GM18517 (cell line): Measurements from ENCODE around the gene TDRD3.
"Not testable (repeated sequence)": the region's sequence is repeated elsewhere in the genome, so short reads cannot be mapped to it uniquely, and the experiment has no call there.

Experiments used
- ATAC-seq: cut with Tn5 transposase; IDR thresholded peaks from one replicate; pipeline ENCODE4 v1.9.1; 2021; ENCODE audit warnings: mild to moderate bottlenecking, moderate library complexity; ENCODE audit not compliant: unreplicated experiment

The TDRD3 gene

DNA sequence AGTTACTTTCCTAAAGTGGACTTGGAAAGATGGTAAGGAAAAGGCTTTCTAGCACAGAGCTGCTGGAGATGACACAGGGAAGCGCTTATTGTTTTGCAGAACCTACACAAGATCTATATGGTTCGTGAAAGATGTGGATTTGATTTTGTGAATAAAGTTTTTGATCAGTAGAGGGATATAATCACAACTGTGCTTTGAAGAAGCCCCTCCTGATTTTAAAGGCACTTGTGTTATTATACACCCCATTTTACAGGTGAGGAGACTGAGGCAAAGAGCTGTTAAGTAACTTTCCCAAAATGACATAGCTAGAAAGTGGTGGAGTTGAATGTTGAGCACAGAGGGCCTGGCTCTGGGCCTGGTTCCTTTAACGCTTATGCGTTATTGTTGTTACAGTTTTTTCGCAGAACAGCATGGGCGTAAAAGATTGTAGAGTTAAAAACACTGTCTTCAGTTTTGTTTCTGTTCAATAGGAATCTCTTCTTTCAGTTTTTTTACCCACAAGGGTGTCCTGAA, 1.4 kb downstream of the TDRD3 start:
- no peak for ATAC-seq

DNA sequence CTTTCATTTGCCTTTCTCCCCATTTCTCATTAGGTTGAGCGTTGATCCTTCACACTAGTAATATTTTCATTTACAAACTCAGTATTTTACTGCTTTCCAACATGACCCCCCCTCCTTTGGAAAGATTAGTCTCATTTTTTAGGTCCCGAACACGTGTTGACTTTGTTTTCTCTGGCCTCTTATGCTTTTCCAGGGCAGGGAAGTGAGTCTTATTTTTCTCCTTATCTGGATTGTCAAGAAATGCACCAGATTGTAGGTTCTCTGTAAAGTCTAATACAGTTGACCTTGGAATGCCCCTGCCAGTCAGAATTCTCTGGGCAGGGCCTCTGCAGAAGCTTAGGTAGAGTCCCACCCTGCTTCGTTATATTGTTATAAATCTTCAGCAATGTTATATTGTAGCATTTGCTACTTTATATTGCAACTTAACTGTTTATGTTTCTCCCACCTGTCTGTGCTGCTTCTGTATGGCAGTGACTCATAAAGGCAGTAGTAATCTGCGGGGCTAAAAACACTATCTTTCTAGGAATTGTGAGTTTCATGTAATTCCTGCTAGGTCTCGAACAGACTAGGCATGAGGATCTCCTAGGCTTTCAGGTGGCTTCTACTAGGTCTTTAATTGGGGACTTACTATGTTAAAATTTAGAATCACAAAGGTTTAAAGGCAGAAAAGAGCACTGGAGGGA, 2.0 kb downstream of the TDRD3 start:
- no peak for ATAC-seq

DNA sequence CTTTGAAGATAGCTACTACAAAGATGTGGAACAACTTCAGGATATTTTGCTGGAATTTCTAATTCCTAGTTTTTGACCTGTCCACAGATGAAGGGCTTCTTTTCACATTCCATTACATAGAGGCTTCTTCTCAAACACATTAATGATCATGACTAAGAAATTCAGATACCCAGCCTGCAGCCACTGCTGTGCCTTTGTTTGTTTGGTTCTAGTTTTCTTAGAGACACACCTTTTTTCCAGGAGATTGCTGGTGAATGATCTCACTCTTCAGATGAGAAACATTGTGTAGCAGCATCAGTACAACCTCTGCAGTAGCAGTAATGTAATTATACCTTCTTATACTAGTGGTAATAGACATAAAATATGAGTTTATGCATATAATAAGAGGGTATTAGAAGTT, 5.0 kb downstream of the TDRD3 start:
- ATAC-seq = no peak

DNA sequence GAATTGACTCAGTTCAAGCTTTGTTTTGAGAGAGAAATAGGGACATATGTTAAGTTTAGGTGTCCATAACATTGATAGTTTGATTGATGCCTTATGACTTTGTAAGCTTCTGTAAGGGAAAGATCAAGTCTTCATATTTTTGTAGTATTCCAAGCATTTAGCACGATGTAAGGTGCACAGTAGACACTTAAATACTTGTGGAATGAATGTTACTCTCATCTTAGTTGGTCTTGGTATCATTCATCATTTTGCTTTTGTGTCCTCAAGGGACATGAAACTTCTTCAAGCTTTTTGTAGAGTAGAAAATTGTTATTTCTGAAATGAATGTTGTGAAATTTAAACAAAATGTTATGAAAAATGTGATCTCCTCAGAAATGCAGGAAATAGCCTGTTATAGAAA, 10.1 kb downstream of the TDRD3 start:
- ATAC-seq = no peak

DNA sequence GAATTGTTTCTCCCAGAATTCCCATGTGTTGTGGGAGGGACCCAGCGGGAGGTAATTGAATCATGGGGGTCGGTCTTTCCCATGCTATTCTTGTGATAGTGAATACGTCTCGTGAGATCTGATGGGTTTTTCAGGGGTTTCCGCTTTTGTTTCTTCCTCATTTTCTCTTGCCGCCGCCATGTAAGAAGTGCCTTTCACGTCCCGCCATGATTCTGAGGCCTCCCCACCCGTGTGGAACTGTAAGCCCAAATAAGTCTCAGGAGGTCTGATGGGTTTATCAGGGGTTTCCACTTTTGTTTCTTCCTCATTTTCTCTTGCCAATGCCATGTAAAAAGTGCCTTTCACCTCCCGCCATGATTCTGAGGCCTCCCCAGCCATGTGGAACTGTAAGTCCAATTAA, 10.8 kb downstream of the TDRD3 start:
- not testable (repeated sequence) for ATAC-seq

DNA sequence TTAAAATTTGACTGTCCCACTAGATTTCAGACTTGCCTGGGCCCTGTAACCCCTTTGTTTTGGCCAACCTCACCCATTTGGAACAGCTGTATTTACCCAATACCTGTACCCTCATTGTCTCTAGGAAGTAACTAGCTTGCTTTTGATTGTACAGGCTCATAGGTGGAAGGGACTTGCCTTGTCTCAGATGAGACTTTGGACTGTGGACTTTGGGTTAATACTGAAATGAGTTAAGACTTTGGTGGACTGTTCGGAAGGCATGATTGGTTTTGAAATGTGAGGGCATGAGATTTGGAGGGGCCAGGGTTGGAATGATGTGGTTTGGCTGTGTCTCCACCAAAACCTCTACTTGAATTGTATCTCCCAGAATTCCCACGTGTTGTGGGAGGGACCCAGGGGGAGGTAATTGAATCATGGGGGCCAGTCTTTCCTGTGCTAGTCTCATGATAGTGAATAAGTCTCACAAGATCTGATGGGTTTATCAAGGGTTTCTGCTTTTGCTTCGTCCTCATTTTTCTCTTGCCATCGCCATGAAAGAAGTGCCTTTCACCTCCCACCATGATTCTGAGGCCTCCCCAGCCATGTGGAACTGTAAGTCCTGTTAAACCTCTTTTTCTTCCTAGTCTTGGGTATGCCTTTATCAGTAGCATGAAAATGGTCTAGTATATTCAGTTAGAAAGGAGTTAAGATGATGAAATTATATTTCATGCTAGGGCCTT, 12.7 kb downstream of the TDRD3 start:
- ATAC-seq = not testable (repeated sequence)

DNA sequence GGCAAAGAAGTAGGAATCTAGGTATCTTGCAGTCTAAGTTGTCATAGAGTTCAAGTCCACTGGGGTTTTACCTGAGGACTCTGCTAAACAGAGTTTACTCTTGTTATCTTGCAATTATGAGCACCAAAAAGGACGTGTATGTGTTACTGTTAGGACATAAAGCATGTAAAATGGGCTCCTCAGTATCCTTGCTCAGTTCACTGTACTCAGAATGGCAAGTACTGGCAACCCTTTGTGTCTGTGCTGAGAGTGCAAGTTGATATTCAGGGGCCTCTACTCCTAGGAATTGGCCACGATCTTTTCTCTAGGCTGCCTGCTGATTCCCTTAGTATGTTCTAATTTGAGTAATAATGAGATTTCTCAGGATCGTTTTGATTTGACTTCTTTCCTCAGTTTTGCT, 13.3 kb downstream of the TDRD3 start:
- no peak for ATAC-seq

DNA sequence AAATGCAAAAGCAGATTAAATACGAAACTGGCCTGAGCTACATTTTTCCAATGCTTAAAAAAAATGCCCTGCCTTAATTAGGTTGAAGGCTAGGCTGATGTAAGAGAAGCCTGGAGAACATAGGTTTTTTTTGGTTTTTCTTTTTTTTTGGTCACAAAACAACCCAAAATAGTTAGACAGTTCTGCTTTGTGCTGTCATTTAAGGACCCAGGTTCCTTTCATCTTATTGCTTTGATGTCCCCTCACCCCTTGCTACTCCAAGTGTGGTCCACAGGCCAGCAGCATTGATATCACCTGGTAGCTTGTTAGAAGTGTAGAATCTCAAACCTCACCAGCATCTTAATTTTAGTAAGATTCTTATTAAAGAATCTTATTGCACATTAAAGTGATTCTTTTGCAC, 14.4 kb downstream of the TDRD3 start:
- no peak for ATAC-seq

DNA sequence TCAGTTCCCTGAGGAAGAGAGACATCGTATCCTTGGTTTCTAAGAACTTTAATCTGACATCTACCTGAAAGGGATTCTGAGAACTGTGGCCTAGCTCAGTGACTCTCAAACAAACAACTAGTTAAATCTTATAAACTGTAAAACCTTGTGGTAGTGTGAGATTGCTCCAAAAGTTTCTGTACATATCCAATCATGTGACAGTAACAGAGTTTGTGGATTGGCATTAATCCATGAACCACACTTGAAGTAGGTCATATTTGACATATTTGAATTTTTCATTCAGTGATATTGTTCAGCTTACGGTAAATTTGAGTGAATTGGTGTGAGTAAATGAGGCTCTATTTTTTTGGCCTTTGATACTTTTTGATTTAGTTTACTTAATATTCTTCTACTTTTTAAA, 15.0 kb downstream of the TDRD3 start:
- ATAC-seq = no peak

DNA sequence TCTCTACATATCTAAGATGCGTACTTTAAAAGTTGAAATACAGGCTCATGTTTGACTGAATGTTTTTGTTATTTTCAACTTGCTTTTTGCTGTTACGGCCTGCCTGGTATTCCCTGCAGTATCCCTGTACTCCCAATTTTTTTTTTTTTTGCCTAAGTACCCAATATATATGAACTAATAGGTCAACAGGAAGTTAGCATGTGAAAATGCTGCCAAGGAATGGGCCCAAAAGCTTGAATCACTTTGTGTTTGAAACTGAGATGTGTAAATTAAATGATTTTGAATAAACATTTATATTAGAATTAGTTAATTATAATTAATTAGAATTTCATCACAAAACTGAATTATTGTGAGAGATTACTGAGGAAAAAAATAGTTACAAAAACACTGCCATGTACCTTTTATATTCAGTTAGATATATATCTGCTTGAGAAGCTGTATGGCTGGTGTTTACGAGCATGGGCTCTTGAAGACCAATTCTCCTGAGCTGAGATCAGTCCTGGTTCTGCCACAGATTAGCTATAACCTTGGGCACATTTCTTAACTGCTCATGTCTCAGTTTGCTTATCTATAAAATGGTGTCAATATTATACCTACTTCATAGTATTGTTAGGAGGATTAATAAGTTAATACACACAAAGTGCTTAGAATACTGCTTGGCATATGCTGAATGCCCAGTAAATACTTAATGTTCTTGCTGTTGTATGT, 16.0 kb downstream of the TDRD3 start:
- no peak for ATAC-seq

DNA sequence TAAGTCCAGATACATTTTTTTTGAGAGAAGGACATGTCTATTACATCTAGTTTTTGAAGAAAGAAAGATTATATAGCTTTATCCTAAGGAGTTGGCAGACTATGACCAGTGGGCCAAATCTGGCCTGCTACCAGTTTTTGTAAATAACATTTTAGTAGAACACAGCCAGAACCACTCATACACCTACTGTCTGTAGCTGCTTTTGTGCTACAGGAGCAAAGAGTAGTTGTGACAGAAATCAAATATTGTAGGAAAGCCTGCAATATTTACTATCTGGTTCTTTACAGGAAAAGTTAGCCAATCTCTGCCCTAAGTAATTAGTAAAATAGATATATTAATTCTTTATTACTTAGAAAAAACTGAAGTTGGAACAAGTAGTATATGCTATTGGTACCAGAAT, 17.2 kb downstream of the TDRD3 start:
- ATAC-seq = no peak

DNA sequence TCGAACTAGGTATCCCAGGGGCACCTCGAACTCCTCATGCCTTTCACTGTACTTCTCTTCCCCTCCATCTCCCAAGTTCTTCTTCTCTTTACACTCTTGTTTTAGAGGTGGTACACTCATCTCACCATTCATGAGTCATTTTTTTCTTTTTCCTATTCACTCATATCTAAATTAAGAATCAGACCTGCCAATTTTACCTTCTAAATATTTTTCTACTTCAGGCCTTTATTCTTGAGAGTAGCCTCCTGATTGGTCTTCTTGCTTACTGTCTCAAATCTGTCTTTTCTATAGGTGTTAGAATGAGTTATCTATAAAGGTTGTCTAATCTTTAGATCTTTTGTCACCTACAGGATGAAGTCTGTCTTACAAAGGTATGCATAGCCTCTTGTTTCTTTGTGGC, 20.7 kb downstream of the TDRD3 start:
- ATAC-seq = no peak

DNA sequence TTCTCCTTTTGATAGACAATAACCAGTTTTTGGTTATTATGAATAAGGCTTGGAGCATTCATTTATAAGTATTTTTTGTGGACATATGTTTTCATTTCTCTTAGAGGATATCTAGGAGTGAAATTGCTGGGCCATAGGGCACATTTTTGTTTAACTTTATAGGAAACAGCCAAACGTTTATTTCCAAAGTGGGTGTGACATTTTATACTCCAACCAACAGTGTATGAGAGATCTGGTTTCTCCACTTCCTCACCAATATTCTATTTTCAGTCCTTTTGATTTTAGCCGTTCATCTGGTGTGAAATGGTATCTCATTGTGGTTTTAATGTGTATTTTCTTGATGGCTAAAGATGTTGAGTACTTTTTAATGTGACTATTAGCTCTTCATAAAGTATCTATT, 21.9 kb downstream of the TDRD3 start:
- no peak for ATAC-seq

DNA sequence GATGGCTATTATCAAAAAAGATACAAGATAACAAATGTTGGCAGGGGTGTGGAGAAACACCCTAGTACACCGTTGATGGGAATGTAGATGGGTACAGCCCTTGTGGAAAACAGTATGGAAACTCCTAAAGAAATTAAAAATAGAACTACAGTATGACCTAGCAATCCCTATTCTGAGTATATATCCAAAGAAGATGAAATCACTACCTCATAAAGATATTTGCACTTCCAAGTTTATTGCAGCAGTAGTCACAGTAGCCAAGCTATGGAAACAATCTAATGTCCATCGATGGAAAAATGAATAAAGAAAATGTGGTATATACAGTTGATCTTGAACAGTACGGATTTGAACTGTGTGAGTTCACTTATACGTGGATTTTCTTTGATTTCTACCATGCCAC, 28.3 kb downstream of the TDRD3 start:
- no peak for ATAC-seq

DNA sequence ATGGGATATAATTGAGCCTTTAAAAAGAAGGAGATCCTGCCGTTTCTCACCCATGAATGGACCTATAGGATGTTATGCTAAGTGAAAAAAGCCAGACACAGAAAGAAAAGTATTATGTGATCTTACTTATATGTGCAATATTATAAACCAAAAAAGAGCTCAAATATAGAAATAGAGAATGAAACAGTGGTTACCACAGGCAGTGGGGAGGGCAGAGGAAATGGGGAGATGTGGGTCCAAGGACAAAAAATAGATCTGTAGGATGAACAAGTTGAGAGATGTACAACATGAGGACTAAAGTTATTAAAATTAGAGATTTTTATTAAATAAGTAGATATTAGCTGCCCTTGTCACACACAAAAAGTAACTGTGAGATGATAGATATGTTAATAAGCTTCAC, 29.1 kb downstream of the TDRD3 start:
- no peak for ATAC-seq

DNA sequence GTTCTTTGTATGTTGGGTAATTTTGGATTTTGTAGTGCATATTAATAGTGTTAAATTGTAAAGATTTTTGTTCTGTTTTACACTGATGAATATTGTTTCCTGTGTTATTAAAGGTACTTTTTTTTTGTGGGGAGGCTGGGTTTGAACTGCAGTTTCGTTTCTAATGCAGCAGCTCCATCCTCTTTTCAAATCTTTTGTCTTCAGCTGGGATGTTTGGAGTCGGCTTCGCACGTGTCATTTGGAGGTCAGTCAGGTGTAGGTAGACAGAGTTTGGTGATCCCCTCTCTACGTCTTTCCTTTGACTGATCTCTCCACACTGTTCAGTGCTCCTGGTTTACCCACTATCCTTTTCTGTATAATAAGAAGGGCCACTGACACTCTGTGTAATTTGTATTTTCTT, 30.3 kb downstream of the TDRD3 start:
- peak; percentile 45 for ATAC-seq

DNA sequence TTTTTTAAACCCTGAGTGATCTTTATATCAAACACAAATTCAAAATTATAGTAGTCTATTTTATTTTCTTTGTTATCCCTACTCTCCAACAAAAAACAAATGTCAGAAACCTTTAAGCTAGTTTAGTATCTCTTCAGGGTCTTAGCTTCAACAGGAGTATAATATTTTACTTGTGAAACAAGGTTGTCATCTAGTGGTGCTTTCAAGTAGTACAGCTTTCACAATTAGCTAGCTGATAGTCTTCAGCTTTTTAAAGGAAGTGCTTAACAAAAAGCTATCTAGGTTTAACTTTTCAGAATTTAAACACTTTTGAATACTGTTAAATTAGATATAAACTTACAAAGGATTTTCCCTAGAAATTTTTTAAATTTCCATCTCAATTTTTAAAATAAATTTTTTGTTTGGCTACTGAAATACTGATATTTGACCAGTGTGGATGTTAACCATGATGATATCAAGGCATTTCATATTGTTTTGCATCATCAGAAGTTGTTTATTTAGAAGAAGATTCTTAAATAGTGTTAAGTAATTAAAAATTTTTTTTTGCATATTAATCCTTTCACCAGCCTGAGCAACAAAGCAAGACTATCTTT, 34.2 kb downstream of the TDRD3 start:
- ATAC-seq = peak; percentile 72

DNA sequence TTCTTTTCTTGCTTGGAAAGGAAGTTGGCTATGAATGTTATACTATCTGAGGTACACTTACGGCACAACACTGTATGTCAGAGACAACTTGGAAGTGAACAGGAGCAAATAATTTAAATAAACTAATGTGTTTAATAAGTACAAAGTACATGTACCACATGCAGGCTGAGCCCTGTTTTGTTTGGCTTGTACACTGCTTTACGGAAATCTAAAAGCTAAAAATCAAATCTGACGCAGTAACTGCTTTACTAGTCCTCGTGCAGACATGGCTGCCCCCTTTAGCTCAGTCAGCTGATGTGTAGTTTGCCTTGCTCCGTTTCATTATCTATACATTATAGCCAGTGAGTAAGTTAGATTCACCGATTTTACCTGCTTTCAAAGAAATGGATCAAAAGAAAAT, 36.5 kb downstream of the TDRD3 start:
- no peak for ATAC-seq

DNA sequence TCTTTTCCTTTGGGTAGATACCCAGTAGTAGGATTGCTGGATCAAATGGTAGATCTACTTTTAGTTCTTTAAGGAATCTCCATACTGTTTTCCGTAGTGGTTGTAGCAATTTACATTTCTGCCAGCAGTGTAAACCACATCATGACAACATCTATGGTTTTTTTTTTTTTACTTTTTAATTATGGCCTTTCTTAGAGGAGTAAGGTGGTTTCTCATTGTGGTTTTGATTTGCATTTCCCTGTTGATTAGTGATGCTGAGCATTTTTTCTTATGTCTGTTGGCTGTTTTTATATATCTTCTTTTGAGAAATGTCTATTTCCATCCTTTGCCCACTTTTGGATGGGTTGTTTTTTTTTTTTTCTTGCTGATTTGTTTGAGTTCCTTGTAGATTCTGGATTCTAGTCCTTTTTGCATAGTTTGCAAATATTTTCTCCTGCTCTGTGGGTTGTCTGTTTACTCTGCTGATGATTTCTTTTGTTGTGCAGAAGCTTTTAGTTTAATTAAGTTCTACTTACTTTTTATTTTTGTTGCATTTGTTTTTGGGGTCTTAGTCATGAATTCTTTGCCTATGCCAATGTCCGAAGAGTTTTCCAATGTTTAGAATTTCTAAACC, 38.8 kb downstream of the TDRD3 start:
- ATAC-seq = peak; percentile 57

DNA sequence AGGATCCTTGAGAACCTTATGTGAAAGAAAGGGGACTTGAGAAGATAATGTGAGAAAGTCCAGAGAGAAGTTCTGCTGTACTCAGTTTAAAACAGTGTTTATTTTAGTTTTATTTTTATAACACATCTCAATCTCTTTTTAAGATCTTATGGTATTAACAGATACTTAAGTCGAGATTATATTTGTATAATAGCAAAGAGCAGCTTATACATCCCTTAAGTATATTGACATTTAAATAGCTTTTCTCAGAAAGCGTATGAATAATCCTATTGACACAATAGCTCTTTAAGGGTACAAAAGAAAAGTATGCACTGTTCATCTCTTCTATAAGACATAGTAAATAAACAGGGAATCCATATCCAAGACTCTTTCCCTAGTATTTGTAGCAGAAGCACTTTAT, 42.2 kb downstream of the TDRD3 start:
- ATAC-seq = no peak

DNA sequence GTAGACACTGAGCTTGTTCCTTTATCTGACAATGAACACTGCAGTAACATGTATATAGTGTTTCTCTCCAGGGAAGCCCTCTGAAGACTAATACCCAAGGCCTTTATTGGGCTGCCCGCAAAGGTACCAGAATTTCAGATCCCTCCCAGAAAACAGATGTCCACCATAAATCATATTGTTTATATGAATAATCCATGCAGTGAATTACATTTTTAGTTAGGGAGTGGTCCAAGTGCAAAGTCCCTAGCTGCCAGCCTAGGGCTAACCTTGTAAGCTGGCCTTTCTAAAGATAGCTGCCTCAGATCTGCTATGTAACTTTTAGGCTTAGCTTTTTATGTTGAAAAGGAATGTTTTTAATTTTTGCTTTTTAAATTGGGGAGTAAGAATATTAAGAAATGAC, 44.7 kb downstream of the TDRD3 start:
- ATAC-seq = no peak
